ENCODE results near the gene CYSTM1.
"Not testable (repeated sequence)": the region's sequence is repeated elsewhere in the genome, so short reads cannot be mapped to it uniquely, and the experiment has no call there.

Gene CYSTM1

DNA sequence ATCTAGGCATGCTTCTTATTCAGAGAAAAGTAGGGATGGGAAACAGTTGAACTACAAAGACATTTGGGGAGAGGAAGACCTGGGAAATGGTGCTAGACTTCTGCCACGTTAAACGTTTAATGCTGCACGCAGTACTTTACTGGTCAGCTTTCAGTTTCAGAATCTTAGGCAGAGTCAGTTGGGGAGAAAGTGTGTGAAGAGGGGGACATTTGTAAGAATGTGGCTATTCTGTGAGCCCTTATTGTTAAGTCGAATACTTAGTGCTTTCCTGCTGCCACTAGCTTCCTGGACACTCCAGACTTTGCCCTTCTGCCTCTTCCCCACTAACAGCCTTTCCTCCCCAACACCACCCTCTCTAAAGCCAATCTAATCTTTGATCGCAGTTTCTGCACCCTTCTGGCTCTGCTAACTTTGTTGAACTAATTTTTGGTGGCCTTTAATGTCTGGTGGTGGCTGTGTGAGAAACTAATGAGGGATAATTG, 6.1 kb downstream of the CYSTM1 start:
- DNase-seq: no peak

DNA sequence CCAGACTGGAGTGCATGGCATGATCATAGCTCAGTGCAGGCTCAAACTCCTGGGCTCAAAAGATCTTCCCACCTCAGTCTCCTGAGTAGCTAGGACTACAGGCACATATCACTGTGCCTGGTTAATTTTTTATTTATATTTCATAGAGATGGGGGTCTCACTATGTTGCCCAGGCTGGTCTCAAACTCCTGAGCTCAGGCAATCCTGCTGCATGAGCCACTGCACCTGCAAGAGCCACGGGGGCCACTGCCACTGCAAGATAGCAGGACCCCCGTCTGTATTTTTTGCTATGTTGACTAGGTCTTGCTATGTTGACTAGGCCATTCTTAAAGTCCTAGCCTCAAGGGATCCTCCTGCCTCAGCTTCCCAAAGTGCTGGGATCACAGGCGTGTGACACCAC, 6.5 kb downstream of the CYSTM1 start:
- no peak for DNase-seq

DNA sequence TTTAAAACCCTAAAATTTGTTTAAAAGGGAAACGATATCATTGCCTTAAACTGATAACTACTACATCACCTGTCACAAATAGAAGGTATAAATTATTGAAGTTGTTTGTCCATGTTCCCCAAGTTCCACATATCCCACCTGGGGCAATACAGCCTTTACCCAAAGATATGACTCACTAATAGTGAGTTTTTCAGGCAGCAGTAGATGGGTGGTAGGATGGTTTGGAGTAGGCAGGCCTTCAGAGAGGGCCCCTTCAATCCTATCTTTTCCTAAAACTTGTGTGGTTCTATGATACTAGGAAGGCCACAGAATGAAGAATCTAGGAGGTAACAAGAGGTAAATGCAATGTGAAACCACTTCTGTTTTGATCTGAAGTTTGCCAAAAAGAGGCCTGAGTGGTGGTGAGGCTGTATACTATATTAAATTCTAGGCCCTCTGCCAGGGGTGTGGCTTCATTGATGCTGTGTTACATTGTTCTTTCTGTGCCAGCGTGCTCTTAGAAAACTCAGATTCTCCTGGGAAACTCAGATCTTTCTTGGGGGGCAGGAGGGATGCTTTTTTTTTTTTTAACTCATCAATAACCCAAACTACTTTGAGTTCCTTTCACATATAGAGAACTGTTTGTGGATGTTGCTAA, 7.2 kb downstream of the CYSTM1 start:
- no peak for DNase-seq

DNA sequence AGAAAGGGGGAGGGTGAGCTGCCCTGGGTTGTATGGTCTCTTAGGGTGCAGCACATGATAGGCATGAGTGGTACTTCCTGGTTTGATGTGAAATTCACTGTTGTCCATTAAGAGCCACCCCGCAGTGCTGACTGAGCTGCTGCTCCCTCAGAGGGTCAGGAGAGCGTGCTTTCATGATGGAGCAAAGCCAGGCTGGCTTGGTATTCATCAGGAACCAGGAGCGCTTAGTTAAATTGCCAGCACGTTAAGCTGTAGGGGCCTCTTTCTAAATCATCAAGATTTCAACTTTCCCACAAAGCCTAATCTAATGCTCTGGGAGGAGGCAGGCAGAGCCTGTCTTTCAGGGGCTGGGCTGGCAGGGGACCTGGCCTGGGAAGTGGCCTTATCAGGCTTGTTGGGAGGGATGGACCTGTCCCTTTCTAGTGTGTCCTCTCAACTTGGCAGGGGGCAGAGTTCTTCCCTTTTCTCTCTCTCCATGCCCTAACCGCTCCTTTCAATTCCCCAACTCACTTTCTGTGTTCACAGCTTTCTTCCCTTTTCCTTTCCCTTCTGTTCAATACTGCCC, 7.9 kb downstream of the CYSTM1 start:
- DNase-seq: peak; percentile 77

DNA sequence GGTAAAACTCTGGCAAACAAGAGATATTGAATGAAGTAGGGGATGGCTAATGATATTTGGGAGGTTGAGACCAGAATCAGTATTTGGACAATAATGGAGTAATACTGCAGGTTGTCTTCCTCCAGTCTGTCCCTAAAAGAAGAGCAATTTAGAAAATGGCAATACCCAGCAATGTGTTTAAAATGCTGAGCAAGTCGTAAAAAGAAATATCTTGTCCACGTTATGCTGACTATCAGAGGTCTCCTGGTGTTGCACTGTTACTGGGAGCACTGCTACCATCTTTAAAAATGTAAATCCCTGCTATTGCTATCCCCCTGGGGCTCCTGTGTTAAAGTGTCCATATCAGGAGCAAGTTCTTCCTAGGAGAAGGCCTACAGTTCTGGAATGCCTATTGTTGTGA, 10.4 kb downstream of the CYSTM1 start:
- DNase-seq: no peak

DNA sequence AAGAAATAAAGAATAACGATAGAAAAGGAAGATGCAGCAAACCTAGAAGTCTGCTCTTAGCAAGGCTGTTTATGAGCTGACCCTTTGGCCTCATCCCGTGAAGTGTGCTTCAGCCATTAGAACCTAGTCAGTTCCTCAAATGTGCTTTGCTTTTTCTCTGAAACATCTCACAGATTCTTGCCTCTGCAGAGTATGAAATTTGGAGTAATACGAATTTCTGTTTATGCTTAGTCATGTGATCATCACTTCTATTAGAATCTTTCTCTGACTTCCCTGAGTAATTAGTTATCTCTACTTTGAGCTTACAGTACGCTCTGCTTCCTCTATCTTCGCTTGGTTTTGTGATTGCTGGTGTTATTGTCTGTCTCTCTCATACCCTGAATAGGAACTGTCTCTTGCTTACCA, 11.3 kb downstream of the CYSTM1 start:
- DNase-seq: peak; percentile 52

DNA sequence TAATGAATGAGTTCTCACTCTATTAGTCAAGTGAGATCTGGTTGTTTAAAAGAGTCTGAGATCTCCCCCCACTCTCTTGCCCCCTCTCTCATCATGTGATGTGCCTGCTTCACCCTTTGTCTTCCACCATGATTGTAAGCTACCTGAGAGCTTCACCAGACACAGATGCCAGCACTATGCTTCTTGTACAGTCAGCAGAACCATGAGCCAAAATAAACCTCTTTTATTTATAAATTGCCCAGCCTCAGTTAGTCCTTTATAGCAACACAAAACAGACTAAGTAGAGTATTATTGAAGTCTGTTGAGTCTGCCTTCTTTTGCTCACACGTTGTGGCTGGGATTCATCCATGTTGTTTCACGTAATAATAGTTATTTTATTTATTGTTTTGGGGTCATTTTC, 14.3 kb downstream of the CYSTM1 start:
- no peak for DNase-seq

DNA sequence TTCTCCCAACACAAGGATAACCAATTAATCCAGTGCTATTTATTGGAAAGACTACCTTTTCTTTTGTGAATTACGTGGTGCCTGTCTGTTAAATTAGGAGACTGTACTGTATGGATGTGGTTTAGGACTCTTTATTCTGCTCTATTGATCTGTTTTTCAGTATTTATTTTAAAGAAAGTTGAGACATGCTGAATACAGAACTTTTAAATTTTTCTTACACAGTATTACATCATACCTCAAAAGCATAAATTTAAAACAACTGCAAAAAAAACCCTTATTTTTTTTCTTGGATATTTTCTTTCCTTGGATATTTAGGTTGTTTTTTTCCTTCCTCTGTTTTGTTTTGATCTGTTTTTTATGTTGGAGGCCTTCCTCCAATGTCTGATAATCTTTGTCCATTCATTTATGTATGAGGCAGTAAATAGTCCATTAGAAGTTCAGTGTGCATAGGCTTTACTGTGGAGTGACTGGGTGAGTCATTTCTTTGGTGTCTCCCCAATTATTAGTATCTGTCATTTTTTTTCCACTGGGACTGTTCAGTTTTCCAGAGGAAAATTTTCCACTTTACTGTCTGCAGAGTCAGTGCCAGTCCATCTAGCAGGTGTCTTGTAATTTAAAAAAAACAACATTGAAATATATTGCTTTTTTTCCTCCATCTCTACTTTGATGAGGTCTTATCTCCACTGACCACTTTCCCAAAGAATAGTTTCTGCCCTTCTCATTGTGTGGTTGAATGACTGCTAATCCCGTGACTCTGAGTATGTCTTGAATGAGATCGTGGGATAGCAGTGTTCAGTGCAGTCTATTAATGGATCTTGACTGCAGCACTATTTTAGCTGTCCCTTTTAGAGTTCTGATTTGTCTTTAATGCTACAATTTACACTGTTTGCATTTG, 15.2 kb downstream of the CYSTM1 start:
- DNase-seq: peak; percentile 76

DNA sequence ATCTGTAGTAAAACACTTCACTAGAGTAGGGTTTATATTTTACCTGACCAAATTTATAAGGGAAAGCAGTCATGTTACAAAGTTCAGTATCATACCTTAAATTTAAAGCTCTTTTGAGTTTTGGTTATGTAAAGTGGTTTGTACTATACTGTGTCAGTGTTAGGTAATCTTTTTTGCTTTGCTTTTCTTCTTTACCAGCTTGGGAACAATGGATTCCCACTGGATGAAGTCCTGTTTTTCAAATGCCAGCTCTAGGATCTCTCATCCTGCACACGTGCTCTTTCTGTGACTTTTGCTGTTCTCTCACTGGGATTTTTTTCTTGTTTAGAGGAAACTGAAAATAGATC, 15.9 kb downstream of the CYSTM1 start:
- no peak for DNase-seq

DNA sequence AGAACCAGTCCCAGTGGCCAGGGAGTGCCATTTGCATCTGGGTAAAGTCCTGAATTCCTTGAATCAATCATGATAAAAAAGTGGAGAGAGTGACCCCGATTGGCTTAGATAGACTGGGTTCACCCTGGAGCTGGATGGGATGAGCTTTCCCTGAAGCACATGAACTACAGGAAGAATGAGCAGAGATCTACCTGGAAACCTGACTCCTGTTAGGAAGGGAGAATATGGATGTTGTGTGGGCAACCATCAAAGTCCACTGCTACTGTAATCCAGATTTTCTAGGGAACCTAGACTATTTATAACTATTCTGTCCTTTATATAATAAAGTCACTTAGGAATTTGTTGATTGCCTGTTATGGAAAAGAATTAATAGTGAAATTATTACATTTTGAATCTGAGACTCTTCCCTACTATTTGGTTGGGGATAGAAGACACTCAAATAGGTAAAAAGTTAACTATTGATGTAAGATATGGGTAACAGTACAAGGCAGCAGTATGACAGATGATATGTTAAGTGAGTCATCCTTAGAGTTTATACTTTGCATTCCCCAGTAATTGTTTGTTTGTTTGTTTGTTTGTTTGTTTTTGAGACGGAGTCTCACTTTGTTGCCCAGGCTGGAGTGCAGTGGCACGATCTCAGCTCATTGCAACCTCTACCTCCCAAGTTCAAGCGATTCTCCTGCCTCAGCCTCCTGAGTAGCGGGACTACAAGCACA, 17.9 kb downstream of the CYSTM1 start:
- no peak for DNase-seq

DNA sequence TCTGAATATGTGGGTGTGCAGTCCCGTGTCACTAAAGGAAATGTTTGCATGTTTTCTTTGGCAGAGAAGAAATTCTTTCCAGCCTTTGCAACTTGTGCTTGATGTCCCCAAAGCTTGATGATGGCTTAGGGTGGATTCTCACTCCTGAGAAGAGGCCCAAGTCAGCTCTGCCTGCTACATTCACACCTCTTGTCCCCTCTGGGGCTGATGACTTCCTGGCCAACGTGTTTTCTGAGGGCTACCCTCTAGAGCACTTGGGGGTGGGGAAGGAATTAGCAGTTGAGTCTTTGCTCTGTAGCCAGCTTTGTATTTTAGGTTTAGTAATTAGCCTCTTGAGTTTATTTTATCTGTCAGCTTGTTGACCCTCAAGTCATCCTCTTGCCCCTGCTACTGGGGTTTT, 19.7 kb downstream of the CYSTM1 start:
- DNase-seq: no peak

DNA sequence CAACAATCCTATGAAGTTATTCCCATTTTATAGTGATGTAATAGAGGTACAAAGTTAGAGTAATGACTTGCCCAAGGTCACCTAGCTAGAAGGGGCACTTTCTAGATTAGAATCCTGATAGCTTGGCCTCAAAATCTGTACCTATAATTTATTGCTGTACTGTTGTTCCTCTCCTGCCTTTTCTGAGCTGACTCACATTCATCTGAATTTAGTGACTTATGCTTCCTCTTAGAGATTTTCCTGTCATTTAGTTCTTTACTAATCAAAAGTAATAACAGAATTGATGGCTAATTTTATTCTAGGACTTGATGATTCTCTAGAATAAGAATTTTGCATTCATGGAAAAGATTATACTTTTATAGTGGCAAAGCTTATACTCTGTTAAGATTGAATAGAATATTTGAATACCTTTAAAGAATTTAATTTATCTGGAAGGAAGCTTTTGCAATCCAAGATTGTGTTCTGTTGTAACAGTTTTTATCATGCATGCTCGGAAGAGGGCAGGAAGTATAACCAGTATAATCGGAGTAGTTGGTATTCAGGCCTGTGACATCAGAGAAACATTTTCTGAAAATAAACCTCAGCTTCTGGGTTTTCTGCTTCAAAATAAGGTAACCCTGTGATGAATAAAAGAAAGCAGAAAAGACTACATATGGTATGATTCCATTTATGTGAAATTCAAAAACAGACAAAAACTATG, 21.3 kb downstream of the CYSTM1 start:
- DNase-seq: peak; percentile 70

DNA sequence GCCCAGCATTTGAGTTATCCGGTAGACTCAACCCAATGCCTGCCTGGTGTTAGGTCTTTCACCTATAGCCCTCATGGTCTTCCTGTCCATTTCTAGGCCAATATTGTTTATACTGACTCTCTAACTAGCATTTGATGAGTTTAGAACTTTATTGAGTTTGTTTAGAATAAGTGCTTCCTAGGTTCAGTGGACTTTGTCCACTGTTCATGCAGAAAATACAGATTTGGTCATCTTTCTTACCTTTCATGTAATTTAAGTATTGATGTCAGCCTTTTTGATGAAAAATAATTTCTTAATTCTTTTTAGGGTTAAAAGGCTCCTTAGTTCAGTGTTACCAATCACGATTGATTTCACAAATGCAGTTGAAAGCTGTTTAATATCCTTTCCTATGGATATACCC, 22.0 kb downstream of the CYSTM1 start:
- DNase-seq: no peak

DNA sequence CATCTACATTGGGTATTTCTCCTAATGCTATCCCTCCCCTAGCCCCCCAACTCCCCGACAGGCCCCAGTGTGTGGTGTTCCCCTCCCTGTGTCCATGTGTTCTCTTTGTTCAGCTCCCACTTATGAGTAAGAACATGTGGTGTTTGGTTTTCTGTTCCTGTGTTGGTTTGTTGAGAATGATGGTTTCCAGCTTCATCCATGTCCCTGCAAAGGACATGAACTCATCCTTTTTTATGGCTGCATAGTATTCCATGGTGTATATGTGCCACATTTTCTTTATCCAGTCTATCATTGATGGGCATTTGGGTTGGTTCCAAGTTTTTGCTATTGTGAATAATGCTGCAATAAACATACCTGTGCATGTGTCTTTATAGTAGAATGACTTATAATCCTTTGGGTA, 23.9 kb downstream of the CYSTM1 start:
- DNase-seq: not testable (repeated sequence)

DNA sequence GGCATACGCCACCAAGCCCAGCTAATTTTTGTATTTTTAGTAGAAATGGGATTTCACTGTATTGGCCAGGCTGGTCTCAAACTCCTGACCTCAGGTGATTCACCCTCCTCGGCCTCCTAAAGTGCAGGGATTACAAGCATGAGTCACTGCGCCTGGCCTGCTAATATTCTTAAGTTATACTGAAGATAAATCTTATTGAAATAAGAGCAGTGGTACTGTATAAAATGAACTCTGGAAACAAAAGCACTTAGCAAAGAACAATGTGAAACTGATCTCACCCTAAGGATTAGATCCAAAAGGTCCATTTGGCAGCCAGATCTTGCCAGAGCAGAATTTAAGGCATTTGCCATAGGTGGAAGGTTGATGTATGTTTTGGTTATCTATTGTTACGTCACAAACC, 27.1 kb downstream of the CYSTM1 start:
- no peak for DNase-seq

DNA sequence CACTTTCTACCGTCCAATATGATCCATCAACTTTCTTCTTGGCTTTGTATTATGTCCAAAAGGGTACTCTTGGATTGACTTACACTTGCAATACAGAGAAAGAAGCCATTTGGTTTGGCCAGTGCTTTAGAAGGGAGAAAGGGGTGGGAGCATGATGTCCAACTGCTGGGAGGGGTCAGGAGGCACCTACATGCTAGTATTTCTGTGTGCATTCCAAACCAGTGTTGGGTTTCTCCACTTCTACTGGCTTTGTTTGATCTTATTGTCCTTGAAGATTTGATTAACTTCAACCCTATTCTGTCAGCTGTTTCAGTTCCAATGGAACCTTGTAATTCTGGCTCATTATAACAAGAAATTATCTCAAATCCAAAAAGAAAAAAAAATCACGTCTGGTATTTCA, 27.6 kb downstream of the CYSTM1 start:
- no peak for DNase-seq

DNA sequence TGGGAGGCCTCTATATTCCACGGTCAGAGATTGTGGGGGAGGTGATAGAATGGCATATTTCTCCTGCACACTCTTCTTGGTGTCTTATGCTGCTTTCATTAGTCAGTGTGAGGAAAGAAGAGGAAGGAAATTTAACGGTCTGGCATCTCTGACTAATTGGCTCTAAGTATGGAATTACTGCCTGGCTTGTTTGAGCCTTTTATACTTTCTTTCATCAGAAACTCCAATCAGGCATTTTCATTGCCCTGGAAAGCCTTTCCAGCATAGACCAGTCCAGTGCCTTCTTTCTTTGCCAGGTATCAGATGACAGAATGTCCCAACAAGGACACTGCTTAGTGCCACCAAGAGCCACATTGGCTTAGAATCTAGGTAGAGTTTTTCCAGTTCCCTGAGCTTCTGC, 30.2 kb downstream of the CYSTM1 start:
- peak; percentile 65 for DNase-seq

DNA sequence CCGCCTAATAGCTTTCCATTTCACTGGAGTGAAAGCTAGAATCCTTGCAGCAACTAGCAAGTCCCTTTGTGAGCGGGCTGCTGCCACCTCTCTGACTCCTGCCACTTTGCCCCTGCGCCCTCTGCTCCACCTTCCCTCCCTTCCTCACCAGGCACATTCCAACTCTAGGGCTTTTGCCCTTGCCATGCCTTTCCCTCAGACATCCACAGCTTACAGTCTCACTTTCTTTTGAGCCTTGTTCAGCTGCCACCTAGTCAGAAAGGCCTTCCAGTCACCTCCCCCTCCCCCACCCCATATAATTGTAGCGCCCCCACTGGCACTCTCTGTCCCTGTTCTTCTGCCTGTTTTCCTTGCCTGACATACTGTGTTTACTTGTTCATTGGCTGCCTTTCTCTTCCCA, 31.0 kb downstream of the CYSTM1 start:
- DNase-seq: no peak

DNA sequence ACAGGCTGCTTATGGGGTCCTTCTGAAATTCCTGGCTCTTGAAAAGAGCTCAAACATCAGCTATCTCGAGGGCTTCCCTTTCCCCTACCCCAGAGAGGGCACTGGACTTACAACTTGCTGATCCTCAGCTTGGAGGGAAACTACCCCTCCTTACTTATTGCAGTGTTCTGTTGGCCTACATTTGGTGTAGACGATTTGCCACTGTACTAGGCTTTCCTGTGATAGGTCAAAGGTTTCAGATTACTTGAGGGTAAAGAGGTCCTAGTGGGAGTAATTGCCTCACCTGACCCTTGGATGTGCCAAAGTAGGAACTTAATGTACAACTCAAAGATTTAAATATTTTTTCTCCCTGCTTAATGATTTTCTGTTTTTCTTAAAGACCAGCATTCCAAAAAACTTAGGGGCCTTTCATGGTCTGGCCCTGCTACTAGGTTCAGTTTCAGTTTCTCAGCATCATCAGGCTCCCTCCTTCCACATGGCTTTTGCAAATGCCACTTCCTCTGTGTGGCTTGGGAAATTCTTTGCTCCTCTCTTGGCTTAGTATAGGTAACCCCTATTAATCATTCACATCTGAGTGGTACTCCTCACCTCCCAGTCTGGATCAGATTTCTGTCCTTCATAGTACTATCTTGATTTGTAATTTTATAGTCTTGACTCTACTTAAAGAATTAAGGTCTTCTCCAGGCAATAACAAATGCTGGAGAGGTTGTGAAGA, 32.4 kb downstream of the CYSTM1 start:
- DNase-seq: peak; percentile 81

DNA sequence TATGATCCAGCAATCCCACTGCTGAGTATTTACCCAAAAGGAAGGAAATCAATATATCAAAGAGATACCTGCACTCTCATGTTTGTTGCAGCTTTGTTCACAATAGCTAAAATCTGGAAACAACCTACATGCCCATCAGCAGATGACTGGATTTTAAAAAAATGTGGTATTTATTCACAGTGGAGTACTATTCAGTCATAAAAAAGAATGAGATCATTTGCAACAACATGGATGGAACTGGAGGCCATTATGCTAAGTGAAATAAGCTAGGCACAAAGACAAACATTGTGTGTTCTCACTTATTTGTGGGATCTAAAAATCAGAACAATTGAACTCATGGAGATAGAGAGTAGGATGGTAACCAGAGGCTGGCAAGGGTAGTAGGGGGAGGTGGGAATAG, 33.1 kb downstream of the CYSTM1 start:
- DNase-seq: no peak

DNA sequence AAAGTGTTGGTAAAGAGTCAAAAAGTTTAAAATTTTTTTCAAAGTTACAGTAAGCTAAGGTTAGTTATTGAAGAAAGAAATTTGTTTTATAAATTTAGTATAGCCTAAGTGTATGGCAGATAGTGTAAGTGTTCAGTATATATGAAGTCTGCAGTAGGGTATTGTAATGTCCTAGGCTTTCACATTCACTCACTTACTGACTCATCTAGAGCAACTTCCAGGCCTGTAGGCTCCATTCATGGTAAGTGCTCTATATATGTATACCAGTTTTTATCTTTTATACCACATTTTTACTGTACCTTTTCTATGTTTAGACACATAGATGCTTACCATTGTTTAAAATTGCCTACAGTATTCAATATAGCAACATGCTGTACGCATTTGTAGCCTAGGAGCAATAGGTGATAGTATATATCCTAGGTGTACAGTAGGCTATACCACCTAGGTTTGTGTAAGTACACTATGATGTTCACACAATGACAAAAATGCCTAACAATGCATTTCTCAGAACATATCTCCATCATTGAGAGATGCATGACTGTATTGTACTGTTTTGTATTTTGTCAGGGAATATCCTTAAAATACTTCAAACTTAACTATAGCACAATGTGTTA, 38.5 kb downstream of the CYSTM1 start:
- no peak for DNase-seq

DNA sequence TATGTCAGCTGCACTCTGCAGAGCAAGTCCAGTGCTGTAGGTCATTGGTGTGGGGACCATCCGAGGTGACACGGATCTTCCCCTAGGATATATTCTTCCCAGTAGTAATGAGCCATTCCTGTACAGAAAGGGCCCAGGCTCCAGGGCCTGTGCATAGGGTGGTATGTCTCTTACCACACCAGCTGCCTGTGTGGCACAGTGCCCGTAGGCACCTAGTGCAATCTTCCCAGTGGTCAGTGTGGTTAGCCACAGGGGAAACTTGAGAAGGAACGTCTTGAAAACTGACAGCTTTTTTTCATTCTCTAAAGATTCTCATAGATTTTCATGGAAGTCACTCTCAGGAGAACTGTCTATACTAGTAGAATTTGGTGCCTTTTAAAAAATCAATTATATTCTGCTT, 39.8 kb downstream of the CYSTM1 start:
- peak; percentile 56 for DNase-seq

All from inflammatory macrophage treated with lipopolysaccharide for 4 hours (primary cell).